ENCODE measurements around the gene MAN1A2. TPM values are rescaled to one million over a fixed set of nuclear protein-coding genes. Genes with fewer than 3 reads are reported as not detected.

The MAN1A2 gene
- polyA plus RNA-seq, 3 donors: 4.0 to 10.5 (median 7.2) TPM

DNA sequence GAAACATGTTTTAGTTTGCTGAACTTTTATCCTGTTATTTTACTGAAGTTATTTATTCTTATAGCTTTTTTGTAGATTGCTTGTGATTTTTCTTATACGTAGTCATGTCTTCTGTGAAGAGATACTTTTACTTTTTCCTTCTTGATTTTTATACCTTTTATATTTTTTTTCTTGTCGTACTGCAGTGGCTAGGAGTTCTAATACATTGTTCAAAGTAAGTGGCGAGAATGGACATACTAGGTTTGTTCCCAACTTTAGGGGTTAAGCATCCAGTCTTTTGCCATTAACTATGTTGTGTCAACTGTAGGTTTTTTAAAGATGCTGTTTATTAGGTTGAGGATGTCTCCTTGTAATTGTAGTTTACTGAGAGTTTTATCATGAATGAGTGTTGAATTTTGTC lies 36.3 kb downstream of the MAN1A2 start:
- TF ChIP-seq, protein P1, sequence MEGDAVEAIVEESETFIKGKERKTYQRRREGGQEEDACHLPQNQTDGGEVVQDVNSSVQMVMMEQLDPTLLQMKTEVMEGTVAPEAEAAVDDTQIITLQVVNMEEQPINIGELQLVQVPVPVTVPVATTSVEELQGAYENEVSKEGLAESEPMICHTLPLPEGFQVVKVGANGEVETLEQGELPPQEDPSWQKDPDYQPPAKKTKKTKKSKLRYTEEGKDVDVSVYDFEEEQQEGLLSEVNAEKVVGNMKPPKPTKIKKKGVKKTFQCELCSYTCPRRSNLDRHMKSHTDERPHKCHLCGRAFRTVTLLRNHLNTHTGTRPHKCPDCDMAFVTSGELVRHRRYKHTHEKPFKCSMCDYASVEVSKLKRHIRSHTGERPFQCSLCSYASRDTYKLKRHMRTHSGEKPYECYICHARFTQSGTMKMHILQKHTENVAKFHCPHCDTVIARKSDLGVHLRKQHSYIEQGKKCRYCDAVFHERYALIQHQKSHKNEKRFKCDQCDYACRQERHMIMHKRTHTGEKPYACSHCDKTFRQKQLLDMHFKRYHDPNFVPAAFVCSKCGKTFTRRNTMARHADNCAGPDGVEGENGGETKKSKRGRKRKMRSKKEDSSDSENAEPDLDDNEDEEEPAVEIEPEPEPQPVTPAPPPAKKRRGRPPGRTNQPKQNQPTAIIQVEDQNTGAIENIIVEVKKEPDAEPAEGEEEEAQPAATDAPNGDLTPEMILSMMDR (IDR thresholded peaks at IDR 0.05): no peak
- no peak overlapping the region for H2AFZ ChIP-seq (ENCODE audit: insufficient read depth, low read depth, low read length, poor library complexity, severe bottlenecking)
- no peak overlapping the region for H3K9ac ChIP-seq (ENCODE audit: insufficient read depth, low read length, poor library complexity, severe bottlenecking)
- H3K4me3 ChIP-seq (replicated peaks in 1 of 3; ENCODE audit: low read depth in 2 of 3, low read length in 3 of 3): no peak overlapping the region
- H3K9me3 Mint-ChIP-seq: peaks cover 8 to 20% (median 12%) of the 10 kb centered on the region in 7 donors
- H3K4me1 ChIP-seq (ENCODE audit: control insufficient read depth in 1 of 2, insufficient read depth in 2 of 2, low read length in 2 of 2): no peaks in the 10 kb centered on the region
- 94% methylated on average over 2 of the region's 3 CpGs for WGBS (ENCODE audit: insufficient coverage)
- H3K27ac ChIP-seq (ENCODE audit: low read depth in 1 of 2, low read length in 2 of 2): no peak overlapping the region
- H3K4me3 Mint-ChIP-seq: no peak overlapping the region
- no peak overlapping the region for H3K27ac Mint-ChIP-seq
- peaks cover 17% of the 10 kb centered on the region for H4K20me1 ChIP-seq (ENCODE audit: insufficient read depth, low read length)
- peaks cover 3% of the 10 kb centered on the region for H3K4me1 Mint-ChIP-seq
- peaks cover 28 to 53% of the 10 kb centered on the region in 2 donors for H3K36me3 ChIP-seq (replicated peaks in 1 of 2; ENCODE audit: control insufficient read depth in 1 of 2, insufficient read depth in 2 of 2, low read length in 2 of 2)
- intact Hi-C loops (cut with micrococcal nuclease): no loop called here
- H3K36me3 Mint-ChIP-seq: peaks cover 39 to 55% of the 10 kb centered on the region in 2 donors
- H3K9me3 ChIP-seq (replicated peaks in 1 of 2; ENCODE audit: control insufficient read depth in 1 of 2, insufficient read depth in 1 of 2, low read length in 2 of 2): peaks cover 3 to 7% of the 10 kb centered on the region in 2 donors
- no peaks in the 10 kb centered on the region for H3K27me3 ChIP-seq (ENCODE audit: control insufficient read depth in 2 of 2, insufficient read depth in 2 of 2, low read length in 2 of 2)
- H3K27me3 Mint-ChIP-seq (ENCODE audit: low read depth in 3 of 3): no peaks in the 10 kb centered on the region
- peaks cover 9% of the 10 kb centered on the region for H3K79me2 ChIP-seq (ENCODE audit: insufficient read depth, low read length)
- DNase-seq: no peak
- H3K4me2 ChIP-seq (replicated peaks; ENCODE audit: extremely low read depth, low read length, poor library complexity, severe bottlenecking): no peak overlapping the region

DNA sequence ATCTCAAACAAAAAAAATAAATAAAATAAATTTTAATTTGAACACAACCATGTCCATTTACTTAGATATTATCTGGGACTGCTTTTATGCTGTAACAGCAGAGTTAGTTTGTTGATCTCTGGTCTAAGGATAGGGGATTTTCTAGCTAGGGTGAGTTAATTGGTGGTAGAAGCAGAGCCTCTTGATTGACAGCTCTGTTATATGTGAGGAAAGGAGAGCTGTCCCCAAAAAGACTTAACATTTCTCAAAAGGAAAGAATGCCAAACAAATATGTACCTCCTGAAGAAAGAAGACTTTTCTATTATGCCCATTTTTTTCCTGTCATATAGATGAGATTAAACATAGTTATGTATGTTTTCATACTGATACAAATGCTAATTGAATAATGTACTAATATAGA lies 37.8 kb downstream of the MAN1A2 start:
- Histone ChIP-seq H4K20me1 (ENCODE audit: insufficient read depth, low read length) (peaks cover 3% of the 10 kb centered on the region), H3K27ac (ENCODE audit: low read depth in 1 of 2, low read length in 2 of 2) (no peak overlapping the region), H3K9me3 (replicated peaks in 1 of 2; ENCODE audit: control insufficient read depth in 1 of 2, insufficient read depth in 1 of 2, low read length in 2 of 2) (peaks cover 3 to 7% of the 10 kb centered on the region in 2 donors), H3K79me2 (ENCODE audit: insufficient read depth, low read length) (peaks cover 4% of the 10 kb centered on the region), H2AFZ (ENCODE audit: insufficient read depth, low read depth, low read length, poor library complexity, severe bottlenecking) (no peak overlapping the region), H3K4me1 (ENCODE audit: control insufficient read depth in 1 of 2, insufficient read depth in 2 of 2, low read length in 2 of 2) (no peaks in the 10 kb centered on the region), H3K4me3 (replicated peaks in 1 of 3; ENCODE audit: low read depth in 2 of 3, low read length in 3 of 3) (no peak overlapping the region), H3K9ac (ENCODE audit: insufficient read depth, low read length, poor library complexity, severe bottlenecking) (no peak overlapping the region), H3K36me3 (replicated peaks in 1 of 2; ENCODE audit: control insufficient read depth in 1 of 2, insufficient read depth in 2 of 2, low read length in 2 of 2) (peaks cover 31 to 53% of the 10 kb centered on the region in 2 donors), H3K27me3 (ENCODE audit: control insufficient read depth in 2 of 2, insufficient read depth in 2 of 2, low read length in 2 of 2) (no peaks in the 10 kb centered on the region), H3K4me2 (replicated peaks; ENCODE audit: extremely low read depth, low read length, poor library complexity, severe bottlenecking) (no peak overlapping the region)
- intact Hi-C loops (cut with micrococcal nuclease): no loop called here
- Mint-ChIP-seq H3K9me3 (peaks cover 6 to 16% (median 12%) of the 10 kb centered on the region in 7 donors), H3K36me3 (peaks cover 47 to 66% of the 10 kb centered on the region in 2 donors), H3K27me3 (ENCODE audit: low read depth in 3 of 3) (no peaks in the 10 kb centered on the region), H3K4me3 (no peak overlapping the region), H3K27ac (no peak overlapping the region), H3K4me1 (no peaks in the 10 kb centered on the region)
- no peak for DNase-seq
- TF ChIP-seq, protein P1 (IDR thresholded peaks at IDR 0.05): no peak
